ENCODE data around the gene WDFY2. TPM values are rescaled to one million over a fixed set of nuclear protein-coding genes. Genes with fewer than 3 reads are reported as not detected.

The WDFY2 gene
- total RNA-seq, 4 donors from 2014 or later: 6.0 to 11.3 (median 9.7) TPM

DNA sequence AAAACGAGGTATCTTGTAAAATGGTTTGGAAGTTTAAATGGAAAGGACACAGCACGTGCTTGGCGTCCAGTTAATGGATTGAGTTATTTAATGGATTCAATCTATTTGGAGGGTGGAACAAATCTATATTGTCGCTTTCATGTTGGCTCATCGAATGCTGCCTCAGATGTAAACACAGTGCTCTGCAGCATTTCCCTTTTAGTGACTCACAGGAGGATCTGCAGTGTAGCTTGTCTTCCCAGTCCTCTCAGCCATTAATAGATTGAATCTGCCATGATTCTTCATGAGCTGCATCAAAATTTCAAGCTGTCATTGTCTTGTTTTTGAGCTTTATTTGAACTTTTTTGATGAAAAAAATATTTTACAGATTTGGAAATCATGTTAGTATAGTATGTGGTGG lies 175.0 kb downstream of the WDFY2 start:
- TF ChIP-seq, protein P1, sequence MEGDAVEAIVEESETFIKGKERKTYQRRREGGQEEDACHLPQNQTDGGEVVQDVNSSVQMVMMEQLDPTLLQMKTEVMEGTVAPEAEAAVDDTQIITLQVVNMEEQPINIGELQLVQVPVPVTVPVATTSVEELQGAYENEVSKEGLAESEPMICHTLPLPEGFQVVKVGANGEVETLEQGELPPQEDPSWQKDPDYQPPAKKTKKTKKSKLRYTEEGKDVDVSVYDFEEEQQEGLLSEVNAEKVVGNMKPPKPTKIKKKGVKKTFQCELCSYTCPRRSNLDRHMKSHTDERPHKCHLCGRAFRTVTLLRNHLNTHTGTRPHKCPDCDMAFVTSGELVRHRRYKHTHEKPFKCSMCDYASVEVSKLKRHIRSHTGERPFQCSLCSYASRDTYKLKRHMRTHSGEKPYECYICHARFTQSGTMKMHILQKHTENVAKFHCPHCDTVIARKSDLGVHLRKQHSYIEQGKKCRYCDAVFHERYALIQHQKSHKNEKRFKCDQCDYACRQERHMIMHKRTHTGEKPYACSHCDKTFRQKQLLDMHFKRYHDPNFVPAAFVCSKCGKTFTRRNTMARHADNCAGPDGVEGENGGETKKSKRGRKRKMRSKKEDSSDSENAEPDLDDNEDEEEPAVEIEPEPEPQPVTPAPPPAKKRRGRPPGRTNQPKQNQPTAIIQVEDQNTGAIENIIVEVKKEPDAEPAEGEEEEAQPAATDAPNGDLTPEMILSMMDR (IDR thresholded peaks at IDR 0.05): no peak
- TF ChIP-seq POLR2A (IDR thresholded peaks at IDR 0.05): no peak
- DNase-seq: no peak
- Histone ChIP-seq H3K4me1 (peaks cover 2 to 4% (median 3%) of the 10 kb centered on the region in 4 donors), H3K27ac (no peak overlapping the region), H3K4me3 (no peak overlapping the region), H3K36me3 (peaks cover 0 to 17% (median 0%) of the 10 kb centered on the region in 3 donors), H3K27me3 (no peaks in the 10 kb centered on the region), H3K9me3 (no peaks in the 10 kb centered on the region)

- H3K9me3 ChIP-seq: no peaks in the 10 kb centered on the region
- H3K36me3 ChIP-seq: peaks cover 0 to 17% (median 0%) of the 10 kb centered on the region in 3 donors
- no peak for DNase-seq
- H3K27ac ChIP-seq: no peak overlapping the region
- peaks cover 4 to 14% (median 9%) of the 10 kb centered on the region in 4 donors for H3K4me1 ChIP-seq
- H3K27me3 ChIP-seq: no peaks in the 10 kb centered on the region
- TF ChIP-seq, protein P1 (IDR thresholded peaks at IDR 0.05): no peak
- TF ChIP-seq POLR2A (IDR thresholded peaks at IDR 0.05): no peak
- H3K4me3 ChIP-seq: no peak overlapping the region
Measured at GRCh38 chr13:51760592-51760991, 176.3 kb downstream of the WDFY2 start.

DNA sequence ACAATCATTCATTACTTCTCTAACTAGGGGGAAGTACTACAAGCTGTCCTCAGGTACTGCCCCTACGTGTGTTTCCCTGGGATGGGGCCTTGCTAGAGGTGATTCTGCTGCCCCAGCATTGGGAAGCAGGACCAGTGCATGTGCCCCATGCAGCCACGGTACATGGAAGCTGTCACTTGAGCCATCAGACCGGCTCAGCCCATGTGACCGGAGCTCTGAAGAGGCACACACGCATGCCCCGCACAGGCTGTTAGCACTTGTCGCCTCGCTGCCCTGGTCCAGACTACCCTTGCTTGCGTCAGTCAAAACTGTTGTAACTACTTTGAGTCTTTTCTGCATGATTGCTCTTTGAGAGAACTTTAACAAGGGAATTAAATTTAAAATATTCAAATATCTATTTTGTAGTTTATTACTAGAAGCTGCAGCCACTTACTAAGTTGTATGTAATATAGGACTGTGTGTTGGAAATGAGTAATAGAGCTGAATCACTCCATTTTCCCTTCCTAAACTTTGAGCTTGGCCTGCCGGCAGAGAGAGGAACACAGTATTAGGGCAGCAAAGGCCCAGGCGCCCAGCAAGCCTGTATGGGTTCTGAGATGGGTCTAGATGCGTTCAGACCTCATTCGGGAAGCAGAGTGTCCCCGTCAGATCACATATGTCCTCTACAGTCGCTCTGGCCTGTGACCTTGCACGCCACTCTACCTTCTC lies 177.5 kb downstream of the WDFY2 start:
- no peak for DNase-seq
- Histone ChIP-seq H3K27me3 (no peaks in the 10 kb centered on the region), H3K9me3 (no peaks in the 10 kb centered on the region), H3K36me3 (peaks cover 0 to 17% (median 0%) of the 10 kb centered on the region in 3 donors), H3K4me1 (peaks cover 4 to 14% (median 9%) of the 10 kb centered on the region in 4 donors), H3K4me3 (no peak overlapping the region), H3K27ac (no peak overlapping the region)
- TF ChIP-seq, protein P1 (IDR thresholded peaks at IDR 0.05): no peak
- no peak for TF ChIP-seq POLR2A (IDR thresholded peaks at IDR 0.05)

- DNase-seq: no peak
- no peaks in the 10 kb centered on the region for H3K9me3 ChIP-seq
- TF ChIP-seq, protein P1 (IDR thresholded peaks at IDR 0.05): no peak
- TF ChIP-seq POLR2A (IDR thresholded peaks at IDR 0.05): no peak
- peak overlapping the region in 1 of 4 donors; percentile 43 for H3K27ac ChIP-seq
- peaks cover 0 to 13% (median 0%) of the 10 kb centered on the region in 3 donors for H3K36me3 ChIP-seq
- H3K4me1 ChIP-seq: peaks cover 4 to 14% (median 9%) of the 10 kb centered on the region in 4 donors
- H3K4me3 ChIP-seq: no peak overlapping the region
- H3K27me3 ChIP-seq: no peaks in the 10 kb centered on the region
Measured at GRCh38 chr13:51763486-51763885, 179.2 kb downstream of the WDFY2 start.

DNA sequence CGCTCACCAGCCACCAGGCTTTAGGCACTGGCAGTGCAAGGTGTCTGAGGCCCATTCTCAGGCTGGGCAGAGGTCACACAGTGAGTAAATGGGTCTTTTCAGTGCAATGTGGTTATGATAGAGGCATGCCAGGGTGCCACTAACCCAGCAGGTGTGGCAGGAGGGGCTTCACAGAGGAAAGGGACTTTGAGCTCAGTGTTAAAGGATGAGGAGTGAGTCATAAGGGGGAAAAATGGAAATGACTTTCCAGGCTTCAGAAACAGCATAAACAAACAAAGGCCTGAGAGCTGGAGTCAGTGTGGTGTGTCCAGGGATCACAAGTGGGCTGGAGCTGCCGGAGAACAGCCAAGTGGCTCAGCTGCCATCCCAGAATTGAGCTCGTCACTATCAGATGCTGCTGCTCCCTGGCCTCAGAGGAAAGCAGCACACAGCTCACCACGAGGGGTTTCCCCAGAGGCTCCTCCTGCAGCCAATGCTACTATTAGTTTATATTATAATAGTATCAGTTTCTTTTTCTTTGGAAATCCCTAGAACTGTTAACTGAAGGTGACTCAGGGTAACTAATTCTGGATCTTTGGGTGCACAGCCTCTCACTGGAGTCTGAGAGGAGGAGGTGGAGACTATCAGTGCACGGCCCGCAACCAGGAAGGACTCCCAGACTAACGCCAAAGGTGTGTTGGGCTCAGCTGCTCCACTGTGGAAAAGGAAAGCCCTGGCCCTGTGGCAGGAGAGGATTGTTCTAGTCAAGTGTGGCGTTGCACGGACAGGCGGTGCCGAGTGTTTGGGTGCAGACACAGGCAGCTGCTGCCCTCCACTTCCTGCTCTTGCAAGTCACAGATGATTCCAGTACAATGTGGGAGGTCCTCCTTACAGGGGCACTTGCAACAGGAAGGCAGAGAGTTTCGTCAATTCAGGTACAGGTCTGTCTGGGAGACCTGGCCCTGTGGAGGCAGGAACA lies 180.2 kb downstream of the WDFY2 start:
- H3K27me3 ChIP-seq: no peaks in the 10 kb centered on the region
- peak; percentile 37 to 78 (median 59) for DNase-seq
- TF ChIP-seq, protein P1 (IDR thresholded peaks at IDR 0.05): peak in 2 of 6 experiments; percentile 12 to 19
- TF ChIP-seq POLR2A (IDR thresholded peaks at IDR 0.05): no peak
- H3K4me1 ChIP-seq: peaks cover 4 to 14% (median 9%) of the 10 kb centered on the region in 4 donors
- H3K4me3 ChIP-seq: no peak overlapping the region
- H3K36me3 ChIP-seq: peaks cover 0 to 3% (median 0%) of the 10 kb centered on the region in 3 donors
- H3K27ac ChIP-seq: peak overlapping the region; percentile 26 to 74 (median 70)
- no peaks in the 10 kb centered on the region for H3K9me3 ChIP-seq
